ENCODE data around the gene ATP8A1. TPM values are rescaled to one million over a fixed set of nuclear protein-coding genes. Genes with fewer than 3 reads are reported as not detected.
"Not testable (repeated sequence)": the region's sequence is repeated elsewhere in the genome, so short reads cannot be mapped to it uniquely, and the experiment has no call there.

The ATP8A1 gene
- total RNA-seq, 2 donors from 2014 or later, result 12.5 to 25.8 TPM

- Histone ChIP-seq H3K9me3 (no peaks in the 10 kb centered on the region), H3K4me1 (no peaks in the 10 kb centered on the region), H3K36me3 (no peaks in the 10 kb centered on the region), H3K27me3 (no peaks in the 10 kb centered on the region), H3K4me3 (no peak overlapping the region), H3K27ac (no peak overlapping the region)
- TF ChIP-seq CTCF (IDR thresholded peaks at IDR 0.05), result no peak
- no peak for DNase-seq (ENCODE audit: low spot score)
Observed at GRCh38 chr4:42492962-42493361, 163.9 kb downstream of the ATP8A1 start.

- no peak for DNase-seq (ENCODE audit: low spot score)
- no peak for TF ChIP-seq CTCF (IDR thresholded peaks at IDR 0.05)
- Histone ChIP-seq H3K27me3 (no peaks in the 10 kb centered on the region), H3K9me3 (no peaks in the 10 kb centered on the region), H3K4me1 (no peaks in the 10 kb centered on the region), H3K36me3 (no peaks in the 10 kb centered on the region), H3K4me3 (no peak overlapping the region), H3K27ac (no peak overlapping the region)
Observed at GRCh38 chr4:42490015-42490414, 166.9 kb downstream of the ATP8A1 start.

- TF ChIP-seq CTCF (IDR thresholded peaks at IDR 0.05), result no peak
- Histone ChIP-seq H3K9me3 (no peaks in the 10 kb centered on the region), H3K36me3 (no peaks in the 10 kb centered on the region), H3K27me3 (no peaks in the 10 kb centered on the region), H3K4me3 (no peak overlapping the region), H3K4me1 (no peaks in the 10 kb centered on the region), H3K27ac (no peak overlapping the region)
- no peak for DNase-seq (ENCODE audit: low spot score)
Observed at GRCh38 chr4:42489095-42489494, 167.8 kb downstream of the ATP8A1 start.

GRCh38 chr4:42488554-42488953 lies 168.4 kb downstream of the ATP8A1 start:
- Histone ChIP-seq H3K27ac (no peak overlapping the region), H3K4me1 (no peaks in the 10 kb centered on the region), H3K4me3 (no peak overlapping the region), H3K9me3 (no peaks in the 10 kb centered on the region), H3K36me3 (no peaks in the 10 kb centered on the region), H3K27me3 (no peaks in the 10 kb centered on the region)
- no peak for DNase-seq (ENCODE audit: low spot score)
- no peak for TF ChIP-seq CTCF (IDR thresholded peaks at IDR 0.05)

GRCh38 chr4:42488114-42488513 lies 168.8 kb downstream of the ATP8A1 start:
- Histone ChIP-seq H3K4me1 (no peaks in the 10 kb centered on the region), H3K9me3 (no peaks in the 10 kb centered on the region), H3K27me3 (no peaks in the 10 kb centered on the region), H3K27ac (no peak overlapping the region), H3K36me3 (no peaks in the 10 kb centered on the region), H3K4me3 (no peak overlapping the region)
- no peak for TF ChIP-seq CTCF (IDR thresholded peaks at IDR 0.05)
- DNase-seq (ENCODE audit: low spot score), result no peak

- no peaks in the 10 kb centered on the region for H3K36me3 ChIP-seq
- H3K27ac ChIP-seq, result no peak overlapping the region
- H3K9me3 ChIP-seq, result no peaks in the 10 kb centered on the region
- no peaks in the 10 kb centered on the region for H3K4me1 ChIP-seq
- no peak for DNase-seq (ENCODE audit: low spot score)
- no peak for TF ChIP-seq CTCF (IDR thresholded peaks at IDR 0.05)
- H3K4me3 ChIP-seq, result no peak overlapping the region
- no peaks in the 10 kb centered on the region for H3K27me3 ChIP-seq
Observed at GRCh38 chr4:42487230-42487629, 169.7 kb downstream of the ATP8A1 start.

GRCh38 chr4:42486156-42486555 lies 170.7 kb downstream of the ATP8A1 start:
- not testable (repeated sequence) for H3K4me3 ChIP-seq; H3K9me3 ChIP-seq; H3K27me3 ChIP-seq; H3K27ac ChIP-seq; H3K36me3 ChIP-seq; DNase-seq (ENCODE audit: low spot score); H3K4me1 ChIP-seq

Data from right atrium auricular region (tissue), 2 donors.